Tibial nerve (tissue), 4 donors: ENCODE measurements around the gene EBF3. TPM values are rescaled to one million over a fixed set of nuclear protein-coding genes. Genes with fewer than 3 reads are reported as not detected.

Experiments used
- DNase-seq, 2 donors: peaks; one replicate each; pipeline ENCODE4 v3.0.0-alpha.2; 2019; ENCODE audit warnings: low spot score in 2 of 2
- H3K27ac ChIP-seq, 4 donors: fragments of 200-600 bp; sonication (generic) in 3 of 4; one replicate each; pipeline ENCODE4 v1.5.1; 2017 to 2019; ENCODE audit warnings: mild to moderate bottlenecking in 1 of 4
- H3K27me3 ChIP-seq, 2 donors: fragments of 200-600 bp; sonication (generic) in 1 of 2; one replicate each; pipeline versions ENCODE4 v1.5.1 to v1.6.0; 2017 to 2019
- H3K36me3 ChIP-seq, 3 donors: fragments of 200-600 bp; sonication (generic); one replicate each; pipeline ENCODE4 v1.5.1; 2018 to 2019
- H3K4me1 ChIP-seq, 4 donors: fragments of 200-600 bp; sonication (generic) in 3 of 4; one replicate each; pipeline ENCODE4 v1.5.1; 2017 to 2019
- H3K4me3 ChIP-seq, 4 donors: fragments of 200-600 bp; sonication (generic) in 3 of 4; one replicate each; pipeline ENCODE4 v1.5.1; 2017 to 2019; ENCODE audit warnings: mild to moderate bottlenecking in 1 of 4, moderate library complexity in 1 of 4
- H3K9me3 ChIP-seq, 4 donors: fragments of 200-600 bp; sonication (generic) in 3 of 4; one replicate each; pipeline ENCODE4 v1.5.1; 2017 to 2019
- EP300 ChIP-seq, 2 donors: sonication (generic); formaldehyde crosslinking; IDR thresholded peaks; one replicate each; pipeline ENCODE4 v1.6.1; 2017; ENCODE audit warnings: antibody characterized with exemption in 2 of 2, mild to moderate bottlenecking in 1 of 2
- POLR2A ChIP-seq, 2 donors: fragments of 450-650 bp; IDR thresholded peaks; one replicate each; pipeline ENCODE4 v1.6.1; 2017; ENCODE audit warnings: antibody characterized with exemption in 2 of 2, mild to moderate bottlenecking in 2 of 2, moderate library complexity in 2 of 2
- WGBS, 2 donors: methylation state at CpG; one replicate each; pipeline ENCODE4 v1.1.5; 2018; 5-methylcytosine and 5-hydroxymethylcytosine counted together
- total RNA-seq, 4 donors: library from RNA; depleted of rRNA; stranded (reverse); fragments of >200 nt; gene quantifications; one replicate each; pipeline ENCODE4 v1.1.0, GENCODE V29; 2016
- TF ChIP-seq, protein P1 (sequence below), 5 experiments: fragments of 200-600 bp in 3 of 5; fragments of 450-650 bp in 2 of 5; sonication (generic) in 3 of 5; IDR thresholded peaks; one replicate each; pipeline ENCODE4 v1.5.1; 2016 to 2019; ENCODE audit warnings: antibody characterized with exemption in 5 of 5, mild to moderate bottlenecking in 3 of 5, moderate library complexity in 2 of 5

EBF3 gene
- total RNA-seq, 4 donors from 2014 or later = 27.3 to 41.0 (median 31.2) TPM

DNA sequence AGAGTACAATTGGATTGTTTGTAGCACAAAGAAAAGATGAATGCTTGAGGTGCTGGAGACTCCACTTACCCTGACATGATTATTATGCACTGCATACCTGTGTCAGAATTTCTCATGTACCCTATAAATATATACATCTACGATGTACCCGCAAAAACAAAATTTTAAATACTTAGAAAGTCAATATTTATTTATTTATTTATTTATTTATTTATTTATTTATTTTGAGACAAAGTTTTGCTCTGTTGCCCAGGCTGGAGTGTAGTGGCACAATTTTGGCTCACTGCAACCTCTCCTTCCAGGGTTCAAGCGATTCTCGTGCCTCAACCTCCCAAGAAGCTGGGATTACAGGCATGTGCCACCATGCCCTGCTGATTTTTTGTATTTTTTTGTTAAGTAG, 35.1 kb upstream of the EBF3 start:
- no peak for DNase-seq
- Histone ChIP-seq H3K4me3 (no peak overlapping the region), H3K4me1 (no peaks in the 10 kb centered on the region), H3K27ac (no peak overlapping the region), H3K36me3 (no peaks in the 10 kb centered on the region), H3K27me3 (no peaks in the 10 kb centered on the region), H3K9me3 (peaks cover 0 to 24% (median 0%) of the 10 kb centered on the region in 4 donors)
- WGBS, 2 donors = 93 to 96% methylated on average over 4 of the region's 4 CpGs
- TF ChIP-seq, protein P1, sequence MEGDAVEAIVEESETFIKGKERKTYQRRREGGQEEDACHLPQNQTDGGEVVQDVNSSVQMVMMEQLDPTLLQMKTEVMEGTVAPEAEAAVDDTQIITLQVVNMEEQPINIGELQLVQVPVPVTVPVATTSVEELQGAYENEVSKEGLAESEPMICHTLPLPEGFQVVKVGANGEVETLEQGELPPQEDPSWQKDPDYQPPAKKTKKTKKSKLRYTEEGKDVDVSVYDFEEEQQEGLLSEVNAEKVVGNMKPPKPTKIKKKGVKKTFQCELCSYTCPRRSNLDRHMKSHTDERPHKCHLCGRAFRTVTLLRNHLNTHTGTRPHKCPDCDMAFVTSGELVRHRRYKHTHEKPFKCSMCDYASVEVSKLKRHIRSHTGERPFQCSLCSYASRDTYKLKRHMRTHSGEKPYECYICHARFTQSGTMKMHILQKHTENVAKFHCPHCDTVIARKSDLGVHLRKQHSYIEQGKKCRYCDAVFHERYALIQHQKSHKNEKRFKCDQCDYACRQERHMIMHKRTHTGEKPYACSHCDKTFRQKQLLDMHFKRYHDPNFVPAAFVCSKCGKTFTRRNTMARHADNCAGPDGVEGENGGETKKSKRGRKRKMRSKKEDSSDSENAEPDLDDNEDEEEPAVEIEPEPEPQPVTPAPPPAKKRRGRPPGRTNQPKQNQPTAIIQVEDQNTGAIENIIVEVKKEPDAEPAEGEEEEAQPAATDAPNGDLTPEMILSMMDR (IDR thresholded peaks at IDR 0.05) = no peak
- TF ChIP-seq POLR2A (IDR thresholded peaks at IDR 0.05) (no peak), EP300 (IDR thresholded peaks at IDR 0.05) (no peak)

DNA sequence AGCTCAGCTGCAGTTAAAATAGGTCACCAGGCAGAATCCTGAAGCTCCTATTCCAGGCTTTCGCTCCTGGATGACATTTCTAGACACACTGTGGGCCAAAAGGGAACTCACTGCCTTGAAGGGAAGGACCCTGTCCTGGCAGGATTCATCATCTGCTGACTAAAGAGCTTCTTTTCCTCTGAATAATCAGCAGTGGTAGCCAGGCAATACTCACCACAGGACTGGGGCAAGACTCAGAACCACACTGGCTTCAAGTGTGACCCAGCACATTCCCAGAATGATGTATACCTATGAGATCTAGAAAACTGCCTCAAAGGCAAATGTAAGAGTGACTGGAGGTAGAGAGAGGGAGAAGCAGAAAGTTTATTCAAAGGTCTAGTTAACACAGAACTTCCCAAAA, 29.5 kb upstream of the EBF3 start:
- H3K4me1 ChIP-seq = no peaks in the 10 kb centered on the region
- TF ChIP-seq POLR2A (IDR thresholded peaks at IDR 0.05) = no peak
- TF ChIP-seq, protein P1 (IDR thresholded peaks at IDR 0.05) = no peak
- no peak for TF ChIP-seq EP300 (IDR thresholded peaks at IDR 0.05)
- H3K27ac ChIP-seq = no peak overlapping the region
- no peaks in the 10 kb centered on the region for H3K36me3 ChIP-seq
- H3K27me3 ChIP-seq = no peaks in the 10 kb centered on the region
- DNase-seq = no peak
- H3K9me3 ChIP-seq = peaks cover 0 to 13% (median 2%) of the 10 kb centered on the region in 4 donors
- H3K4me3 ChIP-seq = no peak overlapping the region
- 78 to 83% methylated on average over 1 of the region's 1 CpG for WGBS, 2 donors

DNA sequence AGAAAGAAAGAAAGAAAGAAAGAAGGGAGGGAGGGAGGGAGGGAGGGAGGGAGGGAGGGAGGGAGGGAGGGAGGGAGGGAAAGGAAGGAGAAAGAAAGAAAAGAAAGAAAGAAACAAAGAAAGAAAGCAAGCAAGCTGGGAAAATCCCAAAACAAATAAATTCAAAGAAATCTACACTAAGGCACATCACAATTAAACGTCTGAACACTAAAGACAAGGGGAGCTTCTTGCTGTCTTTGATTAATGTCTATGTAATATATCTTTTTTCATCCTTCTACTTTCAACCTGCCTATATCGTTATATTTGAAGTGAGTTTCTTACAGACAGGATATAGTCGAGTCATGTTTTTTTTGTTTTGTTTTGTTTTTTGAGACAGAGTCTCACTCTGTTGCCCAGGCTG, 28.3 kb upstream of the EBF3 start:
- Histone ChIP-seq H3K27me3 (no peaks in the 10 kb centered on the region), H3K9me3 (peaks cover 0 to 26% (median 2%) of the 10 kb centered on the region in 4 donors), H3K4me3 (no peak overlapping the region), H3K4me1 (no peaks in the 10 kb centered on the region), H3K27ac (no peak overlapping the region), H3K36me3 (no peaks in the 10 kb centered on the region)
- no peak for DNase-seq
- TF ChIP-seq, protein P1 (IDR thresholded peaks at IDR 0.05) = no peak
- no peak for TF ChIP-seq EP300 (IDR thresholded peaks at IDR 0.05)
- no peak for TF ChIP-seq POLR2A (IDR thresholded peaks at IDR 0.05)
- WGBS, 2 donors = 82 to 88% methylated on average over 3 of the region's 3 CpGs

DNA sequence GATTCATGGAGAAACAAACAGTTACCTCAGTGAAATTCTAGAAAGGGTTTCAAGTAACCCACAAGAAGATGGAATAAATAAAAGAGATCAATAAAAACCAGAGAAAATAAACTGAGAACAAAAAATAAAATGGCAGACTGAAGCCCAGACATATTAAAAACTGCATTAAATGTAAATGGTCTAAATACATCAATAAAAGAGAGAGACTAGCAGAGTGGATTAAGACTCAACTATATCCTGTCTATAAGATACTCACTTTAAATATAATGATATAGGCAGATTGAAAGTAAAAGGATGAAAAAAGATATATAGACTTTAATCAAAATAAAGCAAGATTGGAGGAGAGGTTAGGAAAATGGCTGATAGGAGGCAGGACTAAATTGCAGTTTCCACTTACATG, 18.8 kb upstream of the EBF3 start:
- Histone ChIP-seq H3K9me3 (peaks cover 0 to 51% (median 2%) of the 10 kb centered on the region in 4 donors), H3K27ac (no peak overlapping the region), H3K36me3 (no peaks in the 10 kb centered on the region), H3K4me3 (no peak overlapping the region), H3K27me3 (peaks cover 0 to 7% of the 10 kb centered on the region in 2 donors), H3K4me1 (no peaks in the 10 kb centered on the region)
- TF ChIP-seq, protein P1 (IDR thresholded peaks at IDR 0.05) = no peak
- no peak for DNase-seq

DNA sequence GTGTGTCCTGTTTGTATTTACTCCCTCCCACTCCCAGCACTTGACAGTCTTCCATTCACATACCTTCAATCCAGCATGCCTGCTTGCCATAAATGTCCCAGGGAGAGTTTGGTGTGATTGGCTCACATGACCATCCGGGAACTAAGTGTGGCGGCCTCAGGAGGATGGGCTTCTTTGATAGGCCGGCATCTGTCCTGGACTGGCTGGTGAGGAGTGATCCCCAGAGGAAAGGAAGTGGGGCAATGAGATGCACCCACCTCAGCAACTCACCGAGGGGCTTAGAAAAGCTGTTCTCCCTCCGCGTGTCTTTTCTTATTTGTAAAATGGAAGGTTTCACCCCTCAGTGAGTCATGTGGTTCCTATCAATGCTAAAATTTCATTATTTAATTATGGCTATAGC, 14.9 kb upstream of the EBF3 start:
- no peak for DNase-seq
- 80 to 87% methylated on average over 6 of the region's 6 CpGs for WGBS, 2 donors
- TF ChIP-seq, protein P1 (IDR thresholded peaks at IDR 0.05) = no peak
- no peak for TF ChIP-seq POLR2A (IDR thresholded peaks at IDR 0.05)
- no peak for TF ChIP-seq EP300 (IDR thresholded peaks at IDR 0.05)
- Histone ChIP-seq H3K4me1 (no peaks in the 10 kb centered on the region), H3K9me3 (peaks cover 0 to 25% (median 0%) of the 10 kb centered on the region in 4 donors), H3K27me3 (peaks cover 0 to 23% of the 10 kb centered on the region in 2 donors), H3K4me3 (no peak overlapping the region), H3K36me3 (no peaks in the 10 kb centered on the region), H3K27ac (no peak overlapping the region)
